Muscle of arm (tissue), 12 donors: ENCODE results near the gene PRKAR1B. TPM values are rescaled to one million over a fixed set of nuclear protein-coding genes. Genes with fewer than 3 reads are reported as not detected.

Source experiments
- DNase-seq: peaks from one replicate; pipeline ENCODE4 v3.0.0-alpha.2; 2013
- polyA plus RNA-seq, 12 donors: library from polyadenylated mRNA; unstranded; fragments of 120-200 nt; gene quantifications; one replicate each; pipeline ENCODE4 v1.2.1, GENCODE V29; 2013; ENCODE audit not compliant: insufficient read length in 12 of 12

The PRKAR1B gene
- polyA plus RNA-seq, 12 donors = 24.3 to 65.7 (median 26.8) TPM; not detected in 1

GRCh38 chr7:698515-699475, 28.3 kb downstream of the PRKAR1B start:
- DNase-seq = no peak

- no peak for DNase-seq
Measured at GRCh38 chr7:696812-697551, 30.1 kb downstream of the PRKAR1B start.

- no peak for DNase-seq
Measured at GRCh38 chr7:696426-696811, 30.7 kb downstream of the PRKAR1B start.

GRCh38 chr7:693280-693679, 33.8 kb downstream of the PRKAR1B start:
- DNase-seq = no peak

- DNase-seq = no peak
Measured at GRCh38 chr7:691361-692045, 35.6 kb downstream of the PRKAR1B start.

- no peak for DNase-seq
Measured at GRCh38 chr7:690478-691360, 36.4 kb downstream of the PRKAR1B start.

GRCh38 chr7:685540-685939, 41.5 kb downstream of the PRKAR1B start:
- DNase-seq = no peak

- no peak for DNase-seq
Measured at GRCh38 chr7:684416-684815, 42.7 kb downstream of the PRKAR1B start.

- DNase-seq = no peak
Measured at GRCh38 chr7:683526-684205, 43.4 kb downstream of the PRKAR1B start.

GRCh38 chr7:682810-683209, 44.3 kb downstream of the PRKAR1B start:
- no peak for DNase-seq

GRCh38 chr7:681551-682307, 45.4 kb downstream of the PRKAR1B start:
- no peak for DNase-seq

GRCh38 chr7:680411-681127, 46.5 kb downstream of the PRKAR1B start:
- no peak for DNase-seq

GRCh38 chr7:676972-677385, 50.1 kb downstream of the PRKAR1B start:
- no peak for DNase-seq

GRCh38 chr7:676246-676971, 50.7 kb downstream of the PRKAR1B start:
- no peak for DNase-seq

GRCh38 chr7:674454-675410, 52.3 kb downstream of the PRKAR1B start:
- DNase-seq = no peak

GRCh38 chr7:673681-674453, 53.2 kb downstream of the PRKAR1B start:
- DNase-seq = no peak
